ENCODE results near the gene CHRNA3. TPM values are rescaled to one million over a fixed set of nuclear protein-coding genes. Genes with fewer than 3 reads are reported as not detected.

CHRNA3 gene
- total RNA-seq, 2 donors from 2014 or later: not detected

- ATAC-seq: no peak
These were observed 8.9 kb upstream of the CHRNA3 start for GRCh38 chr15:78629716-78630065.

GRCh38 chr15:78629031-78629715 lies 8.4 kb upstream of the CHRNA3 start:
- DNase-seq (ENCODE audit: low spot score): no peak
- H3K36me3 Mint-ChIP-seq: no peaks in the 10 kb centered on the region
- ATAC-seq: no peak
- H3K9me3 Mint-ChIP-seq: no peaks in the 10 kb centered on the region
- H3K27ac Mint-ChIP-seq: no peak overlapping the region
- no peaks in the 10 kb centered on the region for H3K4me1 Mint-ChIP-seq (ENCODE audit: low read depth in 2 of 2)
- no peak overlapping the region for H3K4me3 Mint-ChIP-seq
- H3K27me3 Mint-ChIP-seq: peaks cover 16 to 43% of the 10 kb centered on the region in 2 donors

More at GRCh38 chr15:78629716-78630065, 8.9 kb upstream of the CHRNA3 start:
- Mint-ChIP-seq H3K36me3 (no peaks in the 10 kb centered on the region), H3K27me3 (peaks cover 15 to 38% of the 10 kb centered on the region in 2 donors), H3K4me1 (ENCODE audit: low read depth in 2 of 2) (no peaks in the 10 kb centered on the region), H3K4me3 (no peak overlapping the region), H3K9me3 (no peaks in the 10 kb centered on the region), H3K27ac (no peak overlapping the region)
- DNase-seq (ENCODE audit: low spot score): no peak

GRCh38 chr15:78628227-78628626 lies 7.4 kb upstream of the CHRNA3 start:
- no peaks in the 10 kb centered on the region for H3K9me3 Mint-ChIP-seq
- no peak overlapping the region for H3K27ac Mint-ChIP-seq
- no peaks in the 10 kb centered on the region for H3K4me1 Mint-ChIP-seq (ENCODE audit: low read depth in 2 of 2)
- peaks cover 22 to 49% of the 10 kb centered on the region in 2 donors for H3K27me3 Mint-ChIP-seq
- no peak for ATAC-seq
- H3K4me3 Mint-ChIP-seq: no peak overlapping the region
- no peak for DNase-seq (ENCODE audit: low spot score)
- no peaks in the 10 kb centered on the region for H3K36me3 Mint-ChIP-seq

- no peaks in the 10 kb centered on the region for H3K36me3 Mint-ChIP-seq
- H3K9me3 Mint-ChIP-seq: no peaks in the 10 kb centered on the region
- H3K4me1 Mint-ChIP-seq (ENCODE audit: low read depth in 2 of 2): no peaks in the 10 kb centered on the region
- ATAC-seq (no peak), DNase-seq (ENCODE audit: low spot score) (no peak)
- H3K4me3 Mint-ChIP-seq: no peak overlapping the region
- peaks cover 24 to 50% of the 10 kb centered on the region in 2 donors for H3K27me3 Mint-ChIP-seq
- no peak overlapping the region for H3K27ac Mint-ChIP-seq
These were observed 6.6 kb upstream of the CHRNA3 start for GRCh38 chr15:78627348-78627747.

GRCh38 chr15:78626381-78626995 lies 5.7 kb upstream of the CHRNA3 start:
- Mint-ChIP-seq H3K4me1 (ENCODE audit: low read depth in 2 of 2) (no peaks in the 10 kb centered on the region), H3K27ac (no peak overlapping the region), H3K36me3 (no peaks in the 10 kb centered on the region), H3K9me3 (no peaks in the 10 kb centered on the region), H3K27me3 (peaks cover 31 to 59% of the 10 kb centered on the region in 2 donors), H3K4me3 (no peak overlapping the region)
- ATAC-seq (no peak), DNase-seq (ENCODE audit: low spot score) (no peak)

GRCh38 chr15:78625606-78626280 lies 4.9 kb upstream of the CHRNA3 start:
- Mint-ChIP-seq H3K4me3 (no peak overlapping the region), H3K36me3 (no peaks in the 10 kb centered on the region), H3K27ac (no peak overlapping the region), H3K9me3 (no peaks in the 10 kb centered on the region), H3K27me3 (peaks cover 33 to 62% of the 10 kb centered on the region in 2 donors), H3K4me1 (ENCODE audit: low read depth in 2 of 2) (no peaks in the 10 kb centered on the region)
- ATAC-seq: no peak
- DNase-seq (ENCODE audit: low spot score): no peak

GRCh38 chr15:78624651-78625590 lies 4.1 kb upstream of the CHRNA3 start:
- no peaks in the 10 kb centered on the region for H3K9me3 Mint-ChIP-seq
- H3K4me3 Mint-ChIP-seq: no peak overlapping the region
- no peak for DNase-seq (ENCODE audit: low spot score)
- H3K27me3 Mint-ChIP-seq: peaks cover 33 to 62% of the 10 kb centered on the region in 2 donors
- no peaks in the 10 kb centered on the region for H3K36me3 Mint-ChIP-seq
- H3K4me1 Mint-ChIP-seq (ENCODE audit: low read depth in 2 of 2): no peaks in the 10 kb centered on the region
- no peak overlapping the region for H3K27ac Mint-ChIP-seq
- peak in 1 of 2 donors; percentile 12 for ATAC-seq

- H3K27ac Mint-ChIP-seq: no peak overlapping the region
- no peaks in the 10 kb centered on the region for H3K9me3 Mint-ChIP-seq
- H3K36me3 Mint-ChIP-seq: no peaks in the 10 kb centered on the region
- H3K4me1 Mint-ChIP-seq (ENCODE audit: low read depth in 2 of 2): no peaks in the 10 kb centered on the region
- ATAC-seq: no peak
- no peak for DNase-seq (ENCODE audit: low spot score)
- H3K4me3 Mint-ChIP-seq: no peak overlapping the region
- H3K27me3 Mint-ChIP-seq: peaks cover 37 to 57% of the 10 kb centered on the region in 2 donors
These were observed 3.1 kb upstream of the CHRNA3 start for GRCh38 chr15:78623786-78624497.

GRCh38 chr15:78621810-78622402 lies 1.1 kb upstream of the CHRNA3 start:
- Mint-ChIP-seq H3K27ac (no peak overlapping the region), H3K9me3 (no peaks in the 10 kb centered on the region), H3K36me3 (no peaks in the 10 kb centered on the region), H3K4me3 (no peak overlapping the region), H3K27me3 (peaks cover 37 to 52% of the 10 kb centered on the region in 2 donors), H3K4me1 (ENCODE audit: low read depth in 2 of 2) (peaks cover 0 to 3% of the 10 kb centered on the region in 2 donors)
- ATAC-seq (no peak), DNase-seq (ENCODE audit: low spot score) (no peak)

- H3K27me3 Mint-ChIP-seq: peaks cover 33 to 42% of the 10 kb centered on the region in 2 donors
These were observed 722 bp downstream of the CHRNA3 start for GRCh38 chr15:78620021-78620526.

GRCh38 chr15:78619022-78619950 lies 1.5 kb downstream of the CHRNA3 start:
- ATAC-seq (no peak), DNase-seq (ENCODE audit: low spot score) (no peak)
- H3K36me3 Mint-ChIP-seq: no peaks in the 10 kb centered on the region
- peaks cover 0 to 3% of the 10 kb centered on the region in 2 donors for H3K4me1 Mint-ChIP-seq (ENCODE audit: low read depth in 2 of 2)
- H3K9me3 Mint-ChIP-seq: no peaks in the 10 kb centered on the region
- H3K4me3 Mint-ChIP-seq: no peak overlapping the region
- H3K27me3 Mint-ChIP-seq: peaks cover 33 to 37% of the 10 kb centered on the region in 2 donors
- H3K27ac Mint-ChIP-seq: no peak overlapping the region

More at GRCh38 chr15:78620021-78620526, 722 bp downstream of the CHRNA3 start:
- Mint-ChIP-seq H3K4me1 (ENCODE audit: low read depth in 2 of 2) (peaks cover 0 to 3% of the 10 kb centered on the region in 2 donors), H3K4me3 (no peak overlapping the region), H3K36me3 (no peaks in the 10 kb centered on the region), H3K9me3 (no peaks in the 10 kb centered on the region), H3K27ac (no peak overlapping the region)
- ATAC-seq (no peak), DNase-seq (ENCODE audit: low spot score) (no peak)
